Calu3 (cell line): ENCODE measurements around the gene NBDY. TPM values are rescaled to one million over a fixed set of nuclear protein-coding genes. Genes with fewer than 3 reads are reported as not detected.

Experiments used
- BruUV-seq: library from RNA; stranded (reverse); fragments of 400-500 nt; replicated peaks from 2 replicates; lab custom pipeline; 2021; lab: Mats Ljungman, UMichigan
- CTCF ChIA-PET: fragments of 300-600 bp; sonication (Branson Sonifier 250); formaldehyde crosslinking; loops from one replicate; lab custom pipeline; 2022; ENCODE audit warnings: antibody characterized with exemption; lab: Charles Lee
- DNase-seq: peaks from one replicate; pipeline ENCODE4 v3.0.0; 2022
- H3K27ac Mint-ChIP-seq: one replicate; pipeline ENCODE4 v1.8.0; 2022; ENCODE audit warnings: mixed read lengths; ENCODE audit not compliant: unreplicated experiment
- H3K27me3 Mint-ChIP-seq: one replicate; pipeline ENCODE4 v1.8.0; 2022; ENCODE audit warnings: mixed read lengths; ENCODE audit not compliant: unreplicated experiment
- H3K36me3 Mint-ChIP-seq: one replicate; pipeline ENCODE4 v1.8.0; 2022; ENCODE audit warnings: mild to moderate bottlenecking, moderate library complexity, mixed read lengths; ENCODE audit not compliant: insufficient read depth, unreplicated experiment
- H3K4me1 Mint-ChIP-seq: one replicate; pipeline ENCODE4 v1.8.0; 2022; ENCODE audit warnings: mild to moderate bottlenecking, low read depth, mixed read lengths; ENCODE audit not compliant: unreplicated experiment
- H3K4me3 Mint-ChIP-seq: one replicate; pipeline ENCODE4 v1.8.0; 2022; ENCODE audit warnings: mild to moderate bottlenecking, low read depth, moderate library complexity, mixed read lengths; ENCODE audit not compliant: unreplicated experiment
- H3K9me3 Mint-ChIP-seq: one replicate; pipeline ENCODE4 v1.8.0; 2022; ENCODE audit warnings: low read depth, mixed read lengths; ENCODE audit not compliant: unreplicated experiment
- CTCF ChIP-seq: fragments of 200-600 bp; IDR thresholded peaks from one replicate; pipeline ENCODE4 v1.8.0; 2022; ENCODE audit warnings: antibody characterized with exemption; ENCODE audit not compliant: unreplicated experiment
- intact Hi-C: fragments of 100-400 bp; cut with micrococcal nuclease; formaldehyde crosslinking; loops from one replicate; pipeline ENCODE4 v1.10.0; 2022; ENCODE audit not compliant: unreplicated experiment
- total RNA-seq: library from RNA; stranded (reverse); gene quantifications from 2 replicates; pipeline ENCODE4 v1.2.3, GENCODE V29; 2022

Gene NBDY
- total RNA-seq, 1 experiment from 2014 or later: 57.1 TPM

GRCh38 chrX:56860888-56861287, 131.8 kb downstream of the NBDY start:
- H3K27me3 Mint-ChIP-seq: no peaks in the 10 kb centered on the region
- TF ChIP-seq CTCF: no peak
- no peak overlapping the region for H3K27ac Mint-ChIP-seq
- CTCF ChIA-PET: no interaction called here
- no peaks in the 10 kb centered on the region for H3K4me1 Mint-ChIP-seq
- H3K9me3 Mint-ChIP-seq: no peaks in the 10 kb centered on the region
- BruUV-seq: no TSS peak
- DNase-seq: no peak
- no peak overlapping the region for H3K4me3 Mint-ChIP-seq
- intact Hi-C loops: no loop called here
- no peaks in the 10 kb centered on the region for H3K36me3 Mint-ChIP-seq

Other genes starting within 250 kb of the NBDY start
- gene UBQLN2, start 165.6 kb upstream of the NBDY start, total RNA-seq: 33.7 and 38.2 TPM in 2 replicates